K562 (cell line): Measurements from ENCODE around the gene PCNX2. TPM values are rescaled to one million over a fixed set of nuclear protein-coding genes. Genes with fewer than 3 reads are reported as not detected.

Experiments
- ATAC-seq: fragments of 200-7000 bp; cut with Tn5 transposase; 3 replicates; pipeline ENCODE4 v1.9.1; 2020; ENCODE audit warnings: moderate library complexity
- BruUV-seq: library from RNA; stranded (reverse); fragments of 400-500 nt; replicated peaks from 2 replicates; lab custom pipeline; 2021; lab: Mats Ljungman, UMichigan
- CTCF ChIA-PET: fragments of 300-600 bp; formaldehyde crosslinking; extraction: SDS; loops from one replicate; lab custom pipeline; 2021; ENCODE audit warnings: low intra/inter-chr PET ratio; lab: Yijun Ruan, JAX
- POLR2A ChIA-PET: fragments of 300-600, 350-650 bp; sonication (Branson Sonifier 250); formaldehyde crosslinking; extraction: SDS; loops from one replicate; lab custom pipeline; 2021; ENCODE audit warnings: antibody characterized with exemption, inconsistent platforms; lab: Yijun Ruan, JAX
- DNase-seq, 4 experiments: peaks; one replicate each; pipeline versions ENCODE4 v3.0.0 to v3.0.0-alpha.2; 2011 to 2018; ENCODE audit warnings: low spot score in 3 of 4, mixed read lengths in 3 of 4; ENCODE audit errors: extremely low read depth in 1 of 4
- FAIRE-seq: peaks from 2 replicates; lab custom pipeline; 2011; peaks lifted over from hg19 to GRCh38; lab: Jason Lieb, UNC
- H2AFZ ChIP-seq: 2 replicates; pipeline ENCODE4 v1.6.0; 2011; ENCODE audit warnings: low read depth, low read length, control low read depth, inconsistent platforms
- H3K27ac ChIP-seq: fragments of 200-600 bp; 3 replicates; pipeline ENCODE4 v1.8.0; 2011; ENCODE audit warnings: low read depth, mild to moderate bottlenecking, control low read depth, inconsistent platforms, low read length, moderate library complexity, mixed read lengths; ENCODE audit errors: extremely low read depth
- H3K27me3 ChIP-seq, 2 experiments: fragments of 300-600 bp in 1 of 2; 2 replicates in 1 of 2; 3 replicates in 1 of 2; pipeline versions ENCODE4 v1.6.0 to v1.8.0; 2011; ENCODE audit warnings: inconsistent platforms in 2 of 2, low read length in 2 of 2, mild to moderate bottlenecking in 1 of 2, mixed read lengths in 1 of 2, moderate library complexity in 1 of 2; ENCODE audit not compliant: control insufficient read depth in 2 of 2, insufficient read depth in 2 of 2
- H3K36me3 ChIP-seq: fragments of 300-600 bp; 3 replicates; pipeline ENCODE4 v1.8.0; 2011; ENCODE audit warnings: mild to moderate bottlenecking, low read length, inconsistent platforms; ENCODE audit not compliant: control insufficient read depth, insufficient read depth
- H3K4me1 ChIP-seq, 2 experiments: fragments of 200-600 bp in 1 of 2; replicated peaks in 1 of 2; 2 replicates in 1 of 2; 3 replicates in 1 of 2; pipeline versions ENCODE4 v1.5.1 to v1.8.0; 2011; ENCODE audit warnings: inconsistent platforms in 2 of 2, low read length in 2 of 2, mild to moderate bottlenecking in 1 of 2, mixed read lengths in 1 of 2, moderate library complexity in 1 of 2; ENCODE audit not compliant: control insufficient read depth in 2 of 2, insufficient read depth in 2 of 2
- H3K4me2 ChIP-seq: 2 replicates; pipeline ENCODE4 v1.6.1; 2011; ENCODE audit warnings: low read length, control low read depth, inconsistent platforms, mixed read lengths; ENCODE audit not compliant: insufficient read depth
- H3K4me3 ChIP-seq: fragments of 200-600 bp; sonication (generic), shearing (Covaris generic); 2 replicates; pipeline ENCODE4 v1.5.1; 2016; ENCODE audit warnings: control low read depth, inconsistent platforms
- H3K79me2 ChIP-seq: fragments of 200-600 bp; 3 replicates; pipeline ENCODE4 v1.8.0; 2011; ENCODE audit warnings: low read length, inconsistent platforms; ENCODE audit not compliant: control insufficient read depth, insufficient read depth
- H3K9ac ChIP-seq, 2 experiments: 2 replicates each; pipeline versions ENCODE4 v1.6.0 to v1.6.1; 2011; ENCODE audit warnings: low read depth in 2 of 2, low read length in 2 of 2, control low read depth in 1 of 2, inconsistent platforms in 1 of 2, mild to moderate bottlenecking in 1 of 2, mixed read lengths in 1 of 2; ENCODE audit not compliant: insufficient read depth in 1 of 2
- H3K9me1 ChIP-seq: one replicate; pipeline ENCODE4 v1.6.0; 2011; ENCODE audit warnings: inconsistent platforms, mild to moderate bottlenecking, low read length, moderate library complexity; ENCODE audit not compliant: control insufficient read depth, insufficient read depth
- H3K9me3 ChIP-seq: replicated peaks from 2 replicates; pipeline ENCODE4 v1.5.1; 2011; ENCODE audit warnings: low read depth, low read length, inconsistent platforms; ENCODE audit not compliant: control insufficient read depth, insufficient read depth
- H4K20me1 ChIP-seq: replicated peaks from 2 replicates; pipeline ENCODE4 v1.6.1; 2011; ENCODE audit warnings: low read length, inconsistent platforms, mixed read lengths; ENCODE audit not compliant: control insufficient read depth, insufficient read depth
- BRD4 ChIP-seq: fragments of 200-600 bp; sonication (generic); IDR thresholded peaks from 2 replicates; pipeline ENCODE4 v1.6.1; 2017; ENCODE audit warnings: inconsistent platforms
- ELF1 ChIP-seq: fragments of 200-800 bp; sonication (Bioruptor generic); IDR thresholded peaks from 2 replicates; pipeline ENCODE4 v1.6.1; 2016; ENCODE audit warnings: missing genetic modification characterization, missing compliant biosample characterization
- JUND ChIP-seq, 2 experiments: IDR thresholded peaks; 2 replicates in 1 of 2; 3 replicates in 1 of 2; pipeline ENCODE4 v1.6.1; 2011; ENCODE audit warnings: borderline replicate concordance in 2 of 2, low read depth in 2 of 2, low read length in 2 of 2, improper control_type of control experiment in 1 of 2, missing biosample characterization in 1 of 2, missing genetic modification characterization in 1 of 2, missing genetic modification reagents in 1 of 2
- KAT2B ChIP-seq: IDR thresholded peaks from one replicate; pipeline ENCODE4 v1.6.1; 2012; ENCODE audit warnings: low read depth, mild to moderate bottlenecking, control low read depth, inconsistent platforms, low read length, moderate library complexity
- MBD2 ChIP-seq: sonication (generic); IDR thresholded peaks from 2 replicates; pipeline ENCODE4 v1.6.1; 2016; ENCODE audit warnings: low read depth, borderline replicate concordance
- MITF ChIP-seq: IDR thresholded peaks from 2 replicates; pipeline ENCODE4 v1.6.1; 2014; ENCODE audit warnings: antibody characterized with exemption
- POLR2AphosphoS5 ChIP-seq: IDR thresholded peaks from 2 replicates; pipeline ENCODE4 v1.6.1; 2011; ENCODE audit warnings: mild to moderate bottlenecking, low read depth, low read length, moderate library complexity; ENCODE audit not compliant: control insufficient read depth, insufficient read depth
- PPARD ChIP-seq: fragments of 250-450 bp; sonication (Bioruptor Pico); IDR thresholded peaks from 2 replicates; pipeline ENCODE4 v1.8.0; 2022; ENCODE audit warnings: inconsistent platforms, mild to moderate bottlenecking, moderate library complexity
- RBM39 ChIP-seq: fragments of 200-400 bp; formaldehyde crosslinking; optimal IDR thresholded peaks from 2 replicates; pipeline ENCODE3; 2018; ENCODE audit warnings: low read depth, low read length
- SMARCA5 ChIP-seq: fragments of 450-650 bp; IDR thresholded peaks from 2 replicates; pipeline ENCODE4 v1.6.1; 2016
- STAT5A ChIP-seq: IDR thresholded peaks from 2 replicates; pipeline ENCODE4 v1.6.1; 2012; ENCODE audit warnings: low read length, inconsistent platforms, borderline replicate concordance
- ZBTB17 ChIP-seq: fragments of 450-650 bp; formaldehyde crosslinking; IDR thresholded peaks from 2 replicates; pipeline ENCODE4 v1.4.0; 2020; ENCODE audit warnings: mild to moderate bottlenecking
- ZFP36 ChIP-seq: fragments of 150-350 bp; IDR thresholded peaks from 2 replicates; pipeline ENCODE4 v1.6.1; 2018; ENCODE audit warnings: low read length, low read depth; ENCODE audit not compliant: partially characterized antibody
- WGBS: fragments of 100-300 bp; shearing (Covaris generic); methylation state at CpG from one replicate; pipeline ENCODE4 v1.1.6; 2016; ENCODE audit warnings: low coverage, mixed read lengths; ENCODE audit not compliant: insufficient coverage; ENCODE audit errors: missing lambda C conversion rate; 5-methylcytosine and 5-hydroxymethylcytosine counted together
- in situ Hi-C: fragments of 300-500 bp; cut with MboI; formaldehyde crosslinking; loops from 4 replicates; pipeline ENCODE4 v1.15.0; 2018; ENCODE audit warnings: inconsistent platforms, mixed read lengths
- intact Hi-C: fragments of 100-400 bp; cut with micrococcal nuclease; formaldehyde crosslinking; loops from 2 replicates; pipeline ENCODE4 v1.14.2; 2022
- polyA plus RNA-seq, 8 experiments: library from polyadenylated mRNA; depleted of rRNA in 4 of 8; stranded (reverse) in 5 of 8; unstranded in 3 of 8; fragments of >200 nt; fragmentation: Nextera tagmentation in 2 of 8; fragmentation: Illumina TruSeq in 1 of 8; extraction: Ambion mirVana in 2 of 8; extraction: Trizol in 1 of 8; gene quantifications; 2 replicates each; pipeline versions ENCODE4 v1.2.1 to v1.2.3, GENCODE V29; 2011 to 2014; ENCODE audit warnings: inconsistent platforms in 1 of 8, missing spikeins in 1 of 8
- total RNA-seq, 7 experiments: library from RNA; depleted of rRNA in 6 of 7; stranded (reverse); fragments of >200 nt in 6 of 7; fragmentation: Illumina TruSeq in 2 of 7; extraction: Trizol in 2 of 7; gene quantifications; 2 replicates each; pipeline versions ENCODE4 v1.2.1 to v1.2.3, GENCODE V29; 2011 to 2021; ENCODE audit warnings: low replicate concordance in 1 of 7
- TF ChIP-seq, protein P1 (sequence below): fragments of 250-450 bp; sonication (Bioruptor Pico); IDR thresholded peaks from 2 replicates; pipeline ENCODE4 v1.4.0; 2020; ENCODE audit warnings: mild to moderate bottlenecking, moderate library complexity

PCNX2 gene
- total and polyA plus RNA-seq, 9 of the 15 experiments (the other 6 are each of a cell fraction or from before 2014, with no cell fraction given) = 0.07 to 0.33 TPM; not detected in 7

- TF ChIP-seq KAT2B = no peak
- no peak for TF ChIP-seq RBM39
- TF ChIP-seq JUND (IDR thresholded peaks at IDR 0.05; ENCODE audit: borderline replicate concordance, low read depth, low read length) = no peak
- TF ChIP-seq JUND (tag; IDR thresholded peaks at IDR 0.05; ENCODE audit: borderline replicate concordance, low read depth, low read length) = no peak
- TF ChIP-seq POLR2AphosphoS5 = no peak
- peak; percentile 94 for TF ChIP-seq ZBTB17 (CRISPR knock-in tag)
- TF ChIP-seq MBD2 = no peak
- TF ChIP-seq STAT5A = no peak
- no peak for TF ChIP-seq ZFP36
- TF ChIP-seq, all 486 proteins: peak for 3
Measured at GRCh38 chr1:233157245-233157644, 138.3 kb downstream of the PCNX2 start (continued).

DNA sequence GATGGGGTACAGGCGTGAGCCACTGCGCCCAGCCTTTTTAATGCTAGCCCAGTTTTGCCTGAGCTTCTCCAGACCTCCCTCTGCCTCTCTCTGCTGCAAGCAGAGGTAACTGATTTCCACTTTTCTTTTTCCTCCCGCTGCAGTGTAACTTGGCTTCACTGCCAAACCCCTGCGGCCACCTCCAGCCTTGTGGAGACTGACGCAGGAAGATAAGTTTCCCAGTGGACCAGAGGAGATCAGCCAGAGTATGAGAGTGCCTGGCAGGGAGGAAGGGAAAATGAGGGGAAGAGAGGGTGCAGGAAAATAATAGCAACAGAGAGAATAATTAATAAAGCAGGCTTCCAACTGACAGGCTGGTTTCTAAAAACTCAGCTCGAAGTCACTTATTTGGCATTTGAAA is 143.7 kb downstream of the PCNX2 start:
- ATAC-seq (no peak), DNase-seq (no peak), FAIRE-seq (no peak)
- Histone ChIP-seq H3K9me1 (no peaks in the 10 kb centered on the region), H3K4me1 (no peaks in the 10 kb centered on the region), H2AFZ (no peak overlapping the region), H3K79me2 (no peaks in the 10 kb centered on the region), H3K36me3 (no peaks in the 10 kb centered on the region), H3K4me2 (no peak overlapping the region), H3K27me3 (no peaks in the 10 kb centered on the region; a peak in 1 of 5 replicates), H3K9ac (no peak overlapping the region), H3K27ac (no peak overlapping the region), H3K9me3 (no peaks in the 10 kb centered on the region), H3K4me3 (no peak overlapping the region), H4K20me1 (no peaks in the 10 kb centered on the region)
- in situ Hi-C loops (no loop called here), intact Hi-C loops (no loop called here)
- BruUV-seq = no TSS peak
- POLR2A ChIA-PET = interaction anchor here (0.6 kb wide), 1 partner anchor 812 kb away, joined by 3 read pairs; no protein-coding TSS in a partner anchor
- CTCF ChIA-PET = no interaction called here
- WGBS = 2% methylated on average over 6 of the region's 6 CpGs
- TF ChIP-seq PPARD (CRISPR knock-in tag) (no peak), ELF1 (tag) (no peak), BRD4 (no peak), MITF (no peak), SMARCA5 (no peak)
- TF ChIP-seq, protein P1, sequence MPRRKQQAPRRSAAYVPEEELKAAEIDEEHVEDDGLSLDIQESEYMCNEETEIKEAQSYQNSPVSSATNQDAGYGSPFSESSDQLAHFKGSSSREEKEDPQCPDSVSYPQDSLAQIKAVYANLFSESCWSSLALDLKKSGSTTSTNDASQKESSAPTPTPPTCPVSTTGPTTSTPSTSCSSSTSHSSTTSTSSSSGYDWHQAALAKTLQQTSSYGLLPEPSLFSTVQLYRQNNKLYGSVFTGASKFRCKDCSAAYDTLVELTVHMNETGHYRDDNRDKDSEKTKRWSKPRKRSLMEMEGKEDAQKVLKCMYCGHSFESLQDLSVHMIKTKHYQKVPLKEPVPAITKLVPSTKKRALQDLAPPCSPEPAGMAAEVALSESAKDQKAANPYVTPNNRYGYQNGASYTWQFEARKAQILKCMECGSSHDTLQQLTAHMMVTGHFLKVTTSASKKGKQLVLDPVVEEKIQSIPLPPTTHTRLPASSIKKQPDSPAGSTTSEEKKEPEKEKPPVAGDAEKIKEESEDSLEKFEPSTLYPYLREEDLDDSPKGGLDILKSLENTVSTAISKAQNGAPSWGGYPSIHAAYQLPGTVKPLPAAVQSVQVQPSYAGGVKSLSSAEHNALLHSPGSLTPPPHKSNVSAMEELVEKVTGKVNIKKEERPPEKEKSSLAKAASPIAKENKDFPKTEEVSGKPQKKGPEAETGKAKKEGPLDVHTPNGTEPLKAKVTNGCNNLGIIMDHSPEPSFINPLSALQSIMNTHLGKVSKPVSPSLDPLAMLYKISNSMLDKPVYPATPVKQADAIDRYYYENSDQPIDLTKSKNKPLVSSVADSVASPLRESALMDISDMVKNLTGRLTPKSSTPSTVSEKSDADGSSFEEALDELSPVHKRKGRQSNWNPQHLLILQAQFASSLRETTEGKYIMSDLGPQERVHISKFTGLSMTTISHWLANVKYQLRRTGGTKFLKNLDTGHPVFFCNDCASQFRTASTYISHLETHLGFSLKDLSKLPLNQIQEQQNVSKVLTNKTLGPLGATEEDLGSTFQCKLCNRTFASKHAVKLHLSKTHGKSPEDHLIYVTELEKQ = no peak
